KMS-11 (cell line): ENCODE data around the gene CKAP2L.

Source experiments
- H2AFZ ChIP-seq: fragments of 200-600 bp; sonication (generic); 2 replicates; pipeline ENCODE4 v1.6.1; 2016; ENCODE audit warnings: antibody characterized with exemption, mixed run types, low read depth
- H3K27ac ChIP-seq: fragments of 200-600 bp; sonication (generic); 2 replicates; pipeline ENCODE4 v1.6.1; 2016; ENCODE audit warnings: mild to moderate bottlenecking, mixed run types
- H3K27me3 ChIP-seq: fragments of 200-600 bp; sonication (generic); 2 replicates; pipeline ENCODE4 v1.6.1; 2017; ENCODE audit warnings: mild to moderate bottlenecking, low read depth, mixed run types, moderate library complexity; ENCODE audit not compliant: insufficient read depth
- H3K36me3 ChIP-seq: fragments of 200-600 bp; sonication (generic); 2 replicates; pipeline ENCODE4 v1.6.1; 2017; ENCODE audit warnings: mild to moderate bottlenecking, mixed run types; ENCODE audit not compliant: insufficient read depth
- H3K4me1 ChIP-seq: fragments of 200-600 bp; sonication (generic); 2 replicates; pipeline ENCODE4 v1.6.1; 2016; ENCODE audit warnings: mild to moderate bottlenecking, low read depth, mixed run types; ENCODE audit not compliant: poor library complexity, severe bottlenecking
- H3K4me2 ChIP-seq: fragments of 200-600 bp; sonication (generic); 2 replicates; pipeline ENCODE4 v1.7.0; 2016; ENCODE audit warnings: mild to moderate bottlenecking, mixed run types
- H3K4me3 ChIP-seq: fragments of 200-600 bp; sonication (generic); IDR thresholded peaks from 2 replicates; pipeline ENCODE4 v1.6.1; 2017; ENCODE audit warnings: low read depth, low read length, mixed read lengths; ENCODE audit not compliant: insufficient read depth
- H3K79me2 ChIP-seq: fragments of 200-600 bp; sonication (generic); 2 replicates; pipeline ENCODE4 v1.6.1; 2016; ENCODE audit warnings: low read depth, mixed run types; ENCODE audit not compliant: insufficient read depth
- H3K9ac ChIP-seq: fragments of 200-600 bp; sonication (generic); 2 replicates; pipeline ENCODE4 v1.6.1; 2016; ENCODE audit warnings: mild to moderate bottlenecking, mixed run types
- H4K20me1 ChIP-seq: fragments of 200-600 bp; sonication (generic); 2 replicates; pipeline ENCODE4 v1.6.1; 2016; ENCODE audit warnings: mild to moderate bottlenecking, mixed run types; ENCODE audit not compliant: insufficient read depth
- TF ChIP-seq, protein P1 (sequence below): fragments of 200-600 bp; sonication (generic); conservative IDR thresholded peaks from 2 replicates; pipeline ENCODE4 v1.6.1; 2017; ENCODE audit warnings: low read depth, mild to moderate bottlenecking, antibody characterized with exemption, low read length, moderate library complexity, mixed read lengths

Gene CKAP2L

DNA sequence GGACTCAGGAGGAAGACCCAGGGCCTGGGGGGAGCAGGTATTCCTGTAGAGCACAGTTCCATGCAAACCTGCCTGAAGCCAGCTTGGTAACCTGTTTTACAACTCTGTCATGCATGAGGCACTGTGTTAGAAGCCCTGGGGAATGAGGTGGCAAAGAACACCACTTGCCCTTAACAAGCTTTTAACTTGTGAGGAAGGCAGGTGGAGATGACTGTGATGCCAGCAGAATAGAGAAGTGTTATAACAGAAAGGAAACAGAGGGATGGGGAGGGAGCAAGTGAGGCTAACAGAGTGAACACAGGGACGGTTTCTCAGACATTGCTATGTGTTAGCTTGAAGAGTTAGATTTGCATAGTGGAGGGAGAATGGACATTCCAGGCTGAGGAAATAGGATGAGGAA lies 31.4 kb upstream of the CKAP2L start:
- TF ChIP-seq, protein P1, sequence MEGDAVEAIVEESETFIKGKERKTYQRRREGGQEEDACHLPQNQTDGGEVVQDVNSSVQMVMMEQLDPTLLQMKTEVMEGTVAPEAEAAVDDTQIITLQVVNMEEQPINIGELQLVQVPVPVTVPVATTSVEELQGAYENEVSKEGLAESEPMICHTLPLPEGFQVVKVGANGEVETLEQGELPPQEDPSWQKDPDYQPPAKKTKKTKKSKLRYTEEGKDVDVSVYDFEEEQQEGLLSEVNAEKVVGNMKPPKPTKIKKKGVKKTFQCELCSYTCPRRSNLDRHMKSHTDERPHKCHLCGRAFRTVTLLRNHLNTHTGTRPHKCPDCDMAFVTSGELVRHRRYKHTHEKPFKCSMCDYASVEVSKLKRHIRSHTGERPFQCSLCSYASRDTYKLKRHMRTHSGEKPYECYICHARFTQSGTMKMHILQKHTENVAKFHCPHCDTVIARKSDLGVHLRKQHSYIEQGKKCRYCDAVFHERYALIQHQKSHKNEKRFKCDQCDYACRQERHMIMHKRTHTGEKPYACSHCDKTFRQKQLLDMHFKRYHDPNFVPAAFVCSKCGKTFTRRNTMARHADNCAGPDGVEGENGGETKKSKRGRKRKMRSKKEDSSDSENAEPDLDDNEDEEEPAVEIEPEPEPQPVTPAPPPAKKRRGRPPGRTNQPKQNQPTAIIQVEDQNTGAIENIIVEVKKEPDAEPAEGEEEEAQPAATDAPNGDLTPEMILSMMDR = no peak
- H3K27ac ChIP-seq = no peak overlapping the region

DNA sequence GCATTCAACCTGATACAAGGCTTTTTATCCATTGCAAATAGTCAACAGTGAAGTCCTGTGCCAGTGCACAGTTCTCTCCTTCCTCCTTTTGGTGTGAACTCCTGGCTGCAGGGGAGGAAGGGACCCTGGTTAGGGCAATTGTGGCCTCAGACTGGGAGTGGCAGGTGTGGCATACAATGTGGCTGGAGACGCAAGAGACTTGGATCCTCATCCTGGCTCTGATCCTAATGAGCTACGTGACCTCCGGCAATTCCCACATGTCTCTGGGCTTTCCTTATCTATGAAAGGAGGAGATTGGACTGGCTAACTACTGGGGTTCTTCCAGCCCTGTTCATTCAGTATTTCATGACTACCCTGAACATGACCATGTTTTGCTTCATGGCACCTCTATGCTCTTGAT lies 30.4 kb upstream of the CKAP2L start:
- no peak overlapping the region for H3K9ac ChIP-seq
- TF ChIP-seq, protein P1 = no peak
- H3K27ac ChIP-seq = no peak overlapping the region
- no peaks in the 10 kb centered on the region for H3K4me1 ChIP-seq
- H2AFZ ChIP-seq = no peak overlapping the region
- no peaks in the 10 kb centered on the region for H4K20me1 ChIP-seq
- H3K79me2 ChIP-seq = no peaks in the 10 kb centered on the region
- no peak overlapping the region for H3K4me2 ChIP-seq
- H3K36me3 ChIP-seq = no peaks in the 10 kb centered on the region
- no peaks in the 10 kb centered on the region for H3K27me3 ChIP-seq
- H3K4me3 ChIP-seq = no peak overlapping the region

More for the DNA sequence above, 31.4 kb upstream of the CKAP2L start:
- Histone ChIP-seq H3K4me1 (no peaks in the 10 kb centered on the region), H2AFZ (no peak overlapping the region), H3K79me2 (no peaks in the 10 kb centered on the region), H3K4me3 (no peak overlapping the region), H3K9ac (no peak overlapping the region), H4K20me1 (no peaks in the 10 kb centered on the region), H3K36me3 (no peaks in the 10 kb centered on the region), H3K4me2 (no peak overlapping the region), H3K27me3 (no peaks in the 10 kb centered on the region)

DNA sequence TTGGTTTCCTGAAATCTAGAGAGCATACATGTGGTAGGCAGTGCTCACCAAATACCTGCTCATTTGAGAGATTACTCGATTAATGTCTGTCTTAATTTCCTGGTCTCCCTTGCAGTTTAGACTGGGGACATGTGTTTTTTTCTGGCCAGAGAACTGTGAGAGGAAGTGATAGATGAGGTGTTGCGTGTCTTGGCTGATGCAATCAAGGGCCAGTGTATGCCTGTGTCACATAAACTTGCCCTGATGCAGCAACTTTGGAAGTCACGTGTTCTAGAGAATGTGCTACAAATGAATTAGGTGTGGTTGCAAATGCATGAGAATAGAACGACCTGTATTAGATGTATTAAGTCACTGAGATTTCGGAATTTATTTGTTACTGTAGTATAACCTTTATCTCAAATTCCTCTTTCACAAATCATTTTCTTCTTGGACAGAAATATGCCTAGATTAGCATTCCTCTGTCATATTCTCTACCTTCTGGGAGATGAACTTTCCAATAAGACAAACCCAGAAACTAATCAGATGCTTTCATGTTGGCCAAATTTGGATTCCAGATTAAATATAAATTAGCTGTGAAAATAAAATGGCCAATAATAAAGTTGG lies 29.8 kb upstream of the CKAP2L start:
- Histone ChIP-seq H3K27ac (no peak overlapping the region), H3K27me3 (no peaks in the 10 kb centered on the region), H3K4me1 (no peaks in the 10 kb centered on the region), H3K36me3 (no peaks in the 10 kb centered on the region), H3K4me2 (no peak overlapping the region), H3K9ac (no peak overlapping the region), H3K79me2 (no peaks in the 10 kb centered on the region), H3K4me3 (no peak overlapping the region), H2AFZ (no peak overlapping the region), H4K20me1 (no peaks in the 10 kb centered on the region)
- TF ChIP-seq, protein P1 = no peak

DNA sequence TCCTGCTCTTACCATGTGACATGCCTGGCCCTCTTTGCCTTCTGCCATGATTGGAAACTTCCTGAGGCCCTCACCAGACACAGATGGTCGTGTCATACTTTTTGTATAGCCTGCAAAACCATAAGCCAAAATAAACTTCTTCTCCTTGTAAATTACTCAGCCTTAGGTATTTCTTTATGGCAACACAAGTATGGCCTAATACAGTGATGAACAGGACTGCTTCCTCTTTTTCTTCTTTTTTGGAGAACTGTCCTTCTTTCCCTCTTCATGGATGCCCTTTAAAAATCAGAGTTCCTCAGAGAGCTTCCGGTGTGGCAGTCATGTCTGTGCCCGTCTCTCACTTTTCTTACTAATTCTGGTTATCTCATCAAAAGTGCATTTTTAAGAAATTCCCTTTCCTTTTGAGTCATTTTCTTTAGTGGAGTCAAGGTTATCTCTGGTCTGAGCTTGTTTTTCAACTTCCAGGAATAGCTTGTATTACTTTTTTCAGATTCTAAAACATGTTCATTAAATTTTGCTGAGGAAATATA lies 29.1 kb upstream of the CKAP2L start:
- no peak overlapping the region for H2AFZ ChIP-seq
- H3K4me1 ChIP-seq = no peaks in the 10 kb centered on the region

More for the DNA sequence above, 29.1 kb upstream of the CKAP2L start:
- Histone ChIP-seq H3K9ac (no peak overlapping the region), H3K4me3 (no peak overlapping the region), H3K4me2 (no peak overlapping the region), H3K36me3 (no peaks in the 10 kb centered on the region), H3K27ac (no peak overlapping the region), H3K79me2 (no peaks in the 10 kb centered on the region), H3K27me3 (no peaks in the 10 kb centered on the region), H4K20me1 (no peaks in the 10 kb centered on the region)
- TF ChIP-seq, protein P1 = no peak
